Activated T-cell treated with anti-CD3 and anti-CD28 coated beads, Interleukin-2, amount 50 U/mL, for 24 hours (primary cell): ENCODE results near the gene DNMT3B.

ENCODE experiments used
- DNase-seq: peaks from one replicate; pipeline ENCODE4 v3.0.0-alpha.2; 2020
- H3K27ac Mint-ChIP-seq: 2 replicates; pipeline ENCODE4 v1.8.0; 2020; ENCODE audit warnings: mild to moderate bottlenecking, mixed read lengths
- H3K27me3 Mint-ChIP-seq: 2 replicates; pipeline ENCODE4 v1.8.0; 2020; ENCODE audit warnings: mixed read lengths
- H3K36me3 Mint-ChIP-seq: 2 replicates; pipeline ENCODE4 v1.8.0; 2020; ENCODE audit warnings: low read depth, mixed read lengths
- H3K4me1 Mint-ChIP-seq: 2 replicates; pipeline ENCODE4 v1.8.0; 2020; ENCODE audit warnings: low read depth, mixed read lengths
- H3K4me3 Mint-ChIP-seq: 2 replicates; pipeline ENCODE4 v1.8.0; 2020; ENCODE audit warnings: mild to moderate bottlenecking, moderate library complexity, mixed read lengths
- H3K9me3 Mint-ChIP-seq: 2 replicates; pipeline ENCODE4 v1.8.0; 2020; ENCODE audit warnings: mixed read lengths

The DNMT3B gene

GRCh38 chr20:32775336-32775991 is 13.3 kb downstream of the DNMT3B start:
- no peak for DNase-seq
- Mint-ChIP-seq H3K27me3 (no peaks in the 10 kb centered on the region), H3K4me3 (no peak overlapping the region), H3K9me3 (no peaks in the 10 kb centered on the region), H3K36me3 (no peaks in the 10 kb centered on the region), H3K27ac (no peak overlapping the region), H3K4me1 (peaks cover 35% of the 10 kb centered on the region)

- Mint-ChIP-seq H3K27me3 (no peaks in the 10 kb centered on the region), H3K27ac (no peak overlapping the region), H3K9me3 (no peaks in the 10 kb centered on the region), H3K4me1 (peaks cover 19% of the 10 kb centered on the region), H3K36me3 (no peaks in the 10 kb centered on the region), H3K4me3 (no peak overlapping the region)
- DNase-seq = no peak
These were observed 15.2 kb downstream of the DNMT3B start for GRCh38 chr20:32777177-32777956.

DNA sequence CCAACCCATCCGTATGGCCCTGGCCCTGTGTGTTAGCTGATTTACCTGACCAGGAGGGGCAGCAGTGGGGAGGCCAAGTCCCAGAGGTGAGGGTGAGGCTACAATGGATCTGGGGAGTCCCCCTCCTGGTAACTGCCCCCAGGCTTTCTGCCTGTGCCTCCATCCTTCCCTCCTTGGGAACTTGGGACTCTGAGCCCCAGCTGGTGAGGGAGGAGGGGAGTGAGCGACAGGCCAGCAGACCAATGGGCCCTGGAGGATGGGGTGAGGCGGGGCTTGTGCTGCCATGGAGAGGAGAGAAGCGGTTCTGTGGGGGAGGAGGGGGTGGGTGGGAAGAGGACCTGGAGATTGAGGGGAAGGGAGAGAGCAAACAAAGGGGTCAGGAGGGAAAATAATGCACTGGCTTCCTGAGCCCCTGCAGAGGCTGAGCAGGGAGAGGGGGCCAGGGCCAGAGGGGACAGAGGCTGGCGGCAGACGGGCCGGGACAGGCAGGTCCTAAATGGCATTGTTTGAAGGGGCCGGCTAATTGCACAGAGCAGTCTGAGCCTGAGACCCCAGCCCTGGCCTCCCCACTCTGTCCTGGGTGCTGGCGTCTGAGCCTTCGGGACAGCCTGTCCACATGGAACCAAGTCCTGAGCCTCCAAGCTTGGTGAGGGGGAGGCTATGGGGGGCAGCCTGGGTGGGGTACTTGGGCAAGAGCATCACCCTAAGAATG is 17.5 kb downstream of the DNMT3B start:
- no peaks in the 10 kb centered on the region for H3K27me3 Mint-ChIP-seq
- H3K36me3 Mint-ChIP-seq = no peaks in the 10 kb centered on the region
- no peak overlapping the region for H3K4me3 Mint-ChIP-seq
- no peak for DNase-seq
- H3K27ac Mint-ChIP-seq = no peak overlapping the region
- H3K4me1 Mint-ChIP-seq = peaks cover 17% of the 10 kb centered on the region
- no peaks in the 10 kb centered on the region for H3K9me3 Mint-ChIP-seq

DNA sequence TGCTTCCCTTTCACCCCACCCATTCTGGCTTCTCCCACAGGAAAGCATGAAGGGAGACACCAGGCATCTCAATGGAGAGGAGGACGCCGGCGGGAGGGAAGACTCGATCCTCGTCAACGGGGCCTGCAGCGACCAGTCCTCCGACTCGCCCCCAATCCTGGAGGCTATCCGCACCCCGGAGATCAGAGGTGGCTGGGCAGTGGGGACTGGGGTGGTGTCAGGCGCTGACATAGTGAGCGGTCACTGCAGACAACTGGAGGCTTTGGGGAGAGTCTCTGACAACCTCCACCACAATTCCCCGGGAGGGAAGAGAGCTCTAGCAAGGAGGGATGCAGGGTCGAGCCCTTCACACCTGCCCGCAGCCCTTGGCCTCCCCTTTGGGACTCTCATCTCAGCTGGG is 18.1 kb downstream of the DNMT3B start:
- H3K4me3 Mint-ChIP-seq = no peak overlapping the region
- no peaks in the 10 kb centered on the region for H3K36me3 Mint-ChIP-seq
- H3K4me1 Mint-ChIP-seq = peaks cover 14% of the 10 kb centered on the region
- H3K9me3 Mint-ChIP-seq = no peaks in the 10 kb centered on the region
- no peak overlapping the region for H3K27ac Mint-ChIP-seq
- no peak for DNase-seq
- no peaks in the 10 kb centered on the region for H3K27me3 Mint-ChIP-seq

DNA sequence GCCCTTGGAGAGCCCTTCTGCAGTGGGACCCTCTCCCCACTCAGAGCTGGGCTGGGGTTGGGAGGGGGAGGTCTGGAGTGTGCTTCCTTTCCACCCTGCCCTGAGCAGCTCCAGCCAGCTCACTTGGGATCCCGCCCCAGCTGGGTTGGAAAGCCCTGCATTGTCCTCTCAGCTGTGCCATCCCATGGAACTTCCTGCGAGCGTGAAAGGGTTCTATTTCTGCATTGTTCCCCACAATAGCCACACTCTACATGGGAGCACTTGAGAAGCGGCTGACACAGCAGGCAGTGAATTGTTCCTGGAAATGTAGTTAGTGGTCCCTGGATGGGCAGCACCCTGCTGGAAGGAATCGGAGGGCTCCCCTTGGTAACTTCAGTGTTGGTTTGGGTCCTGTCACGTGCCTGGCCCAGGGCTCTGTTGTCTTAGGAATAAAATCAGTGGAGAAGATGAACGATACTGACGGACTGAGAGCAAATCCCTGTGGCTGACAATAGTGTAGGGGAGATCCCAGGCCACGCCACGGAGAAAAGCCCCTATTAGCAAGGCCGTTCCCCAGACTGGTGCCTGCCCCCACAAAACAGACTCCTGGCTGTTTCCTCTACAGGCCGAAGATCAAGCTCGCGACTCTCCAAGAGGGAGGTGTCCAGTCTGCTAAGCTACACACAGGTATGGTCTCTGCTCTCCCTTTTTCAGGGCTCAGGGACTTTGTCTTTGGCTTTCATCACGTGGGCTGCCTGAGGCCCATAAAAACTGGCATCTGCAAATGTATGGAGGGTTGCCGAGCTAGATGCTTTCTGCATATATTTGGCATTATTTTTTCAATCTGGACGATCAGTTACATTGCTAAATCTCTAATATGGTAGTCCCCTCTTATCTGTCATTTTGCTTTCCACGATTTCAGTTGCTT is 18.8 kb downstream of the DNMT3B start:
- peaks cover 11% of the 10 kb centered on the region for H3K4me1 Mint-ChIP-seq
- no peak for DNase-seq
- H3K36me3 Mint-ChIP-seq = no peaks in the 10 kb centered on the region
- no peak overlapping the region for H3K27ac Mint-ChIP-seq
- H3K27me3 Mint-ChIP-seq = no peaks in the 10 kb centered on the region
- no peaks in the 10 kb centered on the region for H3K9me3 Mint-ChIP-seq
- H3K4me3 Mint-ChIP-seq = no peak overlapping the region

- Mint-ChIP-seq H3K27ac (no peak overlapping the region), H3K27me3 (no peaks in the 10 kb centered on the region), H3K4me1 (no peaks in the 10 kb centered on the region), H3K36me3 (no peaks in the 10 kb centered on the region), H3K4me3 (no peak overlapping the region), H3K9me3 (no peaks in the 10 kb centered on the region)
- DNase-seq = no peak
These were observed 22.3 kb downstream of the DNMT3B start for GRCh38 chr20:32784369-32785080.

DNA sequence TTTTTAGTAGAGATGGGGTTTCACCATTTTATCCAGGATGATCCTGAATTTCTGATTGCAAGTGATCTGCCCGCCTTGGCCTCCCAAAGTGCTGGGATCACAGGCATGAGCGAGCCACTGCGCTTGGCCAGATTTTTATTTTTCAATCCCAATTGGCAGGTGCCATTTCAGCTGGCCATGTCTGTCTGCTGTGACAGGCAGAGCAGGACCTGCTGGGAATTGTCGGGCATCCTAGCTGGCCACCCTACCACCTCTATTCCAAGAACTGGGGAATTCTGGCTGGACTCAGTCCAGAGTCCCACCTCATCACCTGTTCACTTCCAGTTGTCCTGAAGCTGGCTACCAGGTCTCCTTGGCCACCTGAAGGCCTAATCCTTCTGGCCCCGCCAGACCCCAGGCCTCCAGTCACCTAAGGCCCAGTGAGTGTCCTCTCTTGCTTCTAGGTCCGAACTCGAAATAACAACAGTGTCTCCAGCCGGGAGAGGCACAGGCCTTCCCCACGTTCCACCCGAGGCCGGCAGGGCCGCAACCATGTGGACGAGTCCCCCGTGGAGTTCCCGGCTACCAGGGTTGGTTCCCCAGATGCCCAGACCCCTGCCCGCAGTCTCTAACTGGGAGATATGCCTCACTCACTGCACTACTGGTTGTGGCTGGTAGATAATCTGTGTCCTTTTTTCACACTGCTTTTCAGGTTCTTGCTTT is 24.0 kb downstream of the DNMT3B start:
- Mint-ChIP-seq H3K36me3 (no peaks in the 10 kb centered on the region), H3K27ac (no peak overlapping the region), H3K4me1 (no peaks in the 10 kb centered on the region), H3K9me3 (no peaks in the 10 kb centered on the region), H3K4me3 (no peak overlapping the region), H3K27me3 (no peaks in the 10 kb centered on the region)
- DNase-seq = no peak

- H3K4me3 Mint-ChIP-seq = no peak overlapping the region
- DNase-seq = no peak
- H3K27me3 Mint-ChIP-seq = no peaks in the 10 kb centered on the region
- H3K4me1 Mint-ChIP-seq = peaks cover 7% of the 10 kb centered on the region
- H3K9me3 Mint-ChIP-seq = no peaks in the 10 kb centered on the region
- no peaks in the 10 kb centered on the region for H3K36me3 Mint-ChIP-seq
- H3K27ac Mint-ChIP-seq = no peak overlapping the region
These were observed 25.0 kb downstream of the DNMT3B start for GRCh38 chr20:32787168-32787567.

DNA sequence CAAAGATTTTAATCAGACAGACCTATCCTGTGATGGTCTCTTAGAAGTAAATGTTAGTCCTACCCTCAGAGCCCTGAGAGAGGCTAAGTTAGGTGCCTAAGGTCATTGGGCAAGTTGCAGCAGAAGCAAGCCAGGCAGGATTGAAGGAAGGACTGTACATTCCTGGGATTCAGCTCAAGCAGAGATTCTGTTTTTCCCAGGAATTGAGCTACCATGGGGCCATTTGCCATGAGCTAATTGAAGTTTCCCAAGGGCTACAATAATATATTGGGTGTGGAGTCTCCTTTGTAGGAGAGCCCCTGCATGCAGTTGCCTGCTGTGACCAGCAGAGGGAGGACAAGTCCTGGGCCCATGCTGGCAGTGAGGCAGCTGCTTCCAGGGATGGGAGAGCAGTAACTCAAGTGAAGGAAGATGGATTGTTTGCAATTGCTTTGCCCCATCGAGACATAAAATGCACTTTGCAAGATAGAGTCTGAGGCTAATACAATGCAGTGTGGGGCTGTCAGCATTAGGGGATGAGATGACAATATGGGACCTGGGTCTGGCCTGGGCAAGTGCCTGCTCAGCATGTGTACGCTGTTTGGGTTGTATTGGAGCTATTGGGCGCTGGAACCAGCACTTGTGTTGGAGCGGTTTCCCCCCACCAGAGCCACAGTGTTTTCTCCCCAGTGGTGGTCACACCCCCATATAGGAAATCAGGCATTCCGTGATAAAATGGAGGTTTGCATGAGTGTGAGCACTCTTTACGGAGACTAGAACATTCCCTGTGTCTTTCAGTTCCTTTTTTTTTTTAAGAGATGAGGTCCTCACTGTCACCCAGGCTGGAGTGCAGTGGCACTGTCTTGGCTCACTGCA is 27.9 kb downstream of the DNMT3B start:
- no peaks in the 10 kb centered on the region for H3K9me3 Mint-ChIP-seq
- H3K4me1 Mint-ChIP-seq = peaks cover 32% of the 10 kb centered on the region
- H3K27me3 Mint-ChIP-seq = no peaks in the 10 kb centered on the region
- peak; percentile 79 for DNase-seq
- no peaks in the 10 kb centered on the region for H3K36me3 Mint-ChIP-seq
- H3K27ac Mint-ChIP-seq = no peak overlapping the region
- H3K4me3 Mint-ChIP-seq = no peak overlapping the region

GRCh38 chr20:32790751-32791057 is 28.5 kb downstream of the DNMT3B start:
- DNase-seq = no peak
- Mint-ChIP-seq H3K36me3 (no peaks in the 10 kb centered on the region), H3K4me3 (no peak overlapping the region), H3K27ac (no peak overlapping the region), H3K9me3 (no peaks in the 10 kb centered on the region), H3K4me1 (peaks cover 37% of the 10 kb centered on the region), H3K27me3 (no peaks in the 10 kb centered on the region)

- no peaks in the 10 kb centered on the region for H3K9me3 Mint-ChIP-seq
- H3K27me3 Mint-ChIP-seq = no peaks in the 10 kb centered on the region
- peak; percentile 53 for DNase-seq
- no peaks in the 10 kb centered on the region for H3K36me3 Mint-ChIP-seq
- H3K4me1 Mint-ChIP-seq = peaks cover 51% of the 10 kb centered on the region
- no peak overlapping the region for H3K4me3 Mint-ChIP-seq
- H3K27ac Mint-ChIP-seq = peak overlapping the region; percentile 61
These were observed 30.1 kb downstream of the DNMT3B start for GRCh38 chr20:32792316-32792715.

GRCh38 chr20:32792731-32793458 is 30.7 kb downstream of the DNMT3B start:
- no peaks in the 10 kb centered on the region for H3K36me3 Mint-ChIP-seq
- no peak for DNase-seq
- H3K4me3 Mint-ChIP-seq = no peak overlapping the region
- H3K27ac Mint-ChIP-seq = peak overlapping the region; percentile 46
- H3K27me3 Mint-ChIP-seq = no peaks in the 10 kb centered on the region
- no peaks in the 10 kb centered on the region for H3K9me3 Mint-ChIP-seq
- peaks cover 51% of the 10 kb centered on the region for H3K4me1 Mint-ChIP-seq
